ENCODE results near the gene KLF12.

KLF12 gene

GRCh38 chr13:74134777-74135325 lies 647 bp upstream of the KLF12 start:
- DNase-seq (ENCODE audit: low read depth) = no peak

DNA sequence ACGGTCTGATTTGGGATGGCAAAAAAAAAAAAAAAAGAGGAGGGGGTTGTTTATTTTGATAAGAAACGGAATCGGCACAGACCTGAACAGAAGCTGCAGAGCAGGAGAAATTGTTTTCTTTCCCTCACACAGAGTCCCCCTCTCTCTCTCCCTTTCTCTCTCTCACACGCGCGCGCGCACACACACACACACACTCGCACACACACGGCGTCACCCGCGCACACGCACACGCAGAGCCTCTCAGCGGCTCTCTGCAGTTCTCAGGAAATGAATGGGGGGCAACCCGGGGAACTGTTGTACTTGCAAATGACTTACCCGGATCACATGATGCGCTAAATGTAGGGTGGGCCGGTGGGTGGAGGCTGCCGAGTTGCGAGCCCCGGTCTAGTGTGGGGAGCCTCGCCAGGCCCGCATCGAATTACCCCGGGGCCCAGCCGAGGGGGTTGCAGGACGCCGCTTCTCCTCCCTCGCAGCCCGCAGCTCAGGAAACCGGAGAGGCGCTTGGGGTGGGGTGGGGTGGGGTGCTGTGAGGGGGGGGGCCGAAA lies 475 bp downstream of the KLF12 start:
- no peak for DNase-seq (ENCODE audit: low read depth)

GRCh38 chr13:74132776-74133656 lies 1.2 kb downstream of the KLF12 start:
- no peak for DNase-seq (ENCODE audit: low read depth)

DNA sequence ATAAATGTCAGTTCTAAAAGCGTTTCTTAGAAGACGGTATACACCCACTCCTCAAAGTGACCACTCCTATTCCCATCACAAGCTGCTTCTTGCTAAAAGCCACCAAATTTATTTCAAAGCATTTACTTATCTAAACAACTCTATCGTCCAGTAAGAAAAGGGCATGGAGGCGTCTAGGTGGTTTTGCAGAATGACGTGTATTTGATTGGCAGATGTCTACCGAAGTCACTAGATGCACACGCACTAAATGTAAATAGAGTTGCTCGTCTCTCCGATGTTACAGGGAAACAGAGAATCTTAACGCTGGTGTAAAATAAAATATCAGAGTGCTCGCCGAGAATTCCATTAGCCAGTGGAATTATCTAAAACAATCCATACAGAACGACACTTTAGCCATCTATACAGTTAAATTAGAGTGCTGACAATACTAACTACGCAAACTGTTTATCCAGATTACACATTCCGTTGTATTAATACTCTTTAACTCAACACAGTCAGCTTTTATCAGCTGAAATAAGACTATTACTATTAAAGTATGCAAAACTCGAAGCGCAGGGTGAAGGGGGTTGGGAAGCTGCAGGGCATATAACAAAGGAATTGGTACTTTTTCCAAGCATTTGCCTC lies 1.9 kb downstream of the KLF12 start:
- no peak for DNase-seq (ENCODE audit: low read depth)

DNA sequence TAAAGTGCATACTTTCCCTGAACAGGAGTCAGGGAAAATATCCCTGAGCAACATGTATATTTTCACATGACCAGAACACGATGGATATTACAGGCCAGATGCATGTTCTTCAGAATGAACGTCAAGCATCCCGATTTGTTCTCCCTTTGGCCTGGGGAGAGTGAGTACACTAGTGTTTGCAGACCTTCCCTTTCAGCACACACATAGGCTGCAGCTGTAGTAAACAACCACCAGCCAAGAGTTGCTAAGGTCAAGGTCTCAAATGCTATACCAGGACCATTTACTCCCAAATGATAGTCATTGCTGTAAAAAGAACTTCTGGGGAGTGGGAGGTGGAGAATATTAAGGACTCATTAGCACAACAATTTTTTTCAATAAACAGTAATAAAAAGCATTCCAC lies 3.0 kb downstream of the KLF12 start:
- DNase-seq (ENCODE audit: low read depth) = no peak

DNA sequence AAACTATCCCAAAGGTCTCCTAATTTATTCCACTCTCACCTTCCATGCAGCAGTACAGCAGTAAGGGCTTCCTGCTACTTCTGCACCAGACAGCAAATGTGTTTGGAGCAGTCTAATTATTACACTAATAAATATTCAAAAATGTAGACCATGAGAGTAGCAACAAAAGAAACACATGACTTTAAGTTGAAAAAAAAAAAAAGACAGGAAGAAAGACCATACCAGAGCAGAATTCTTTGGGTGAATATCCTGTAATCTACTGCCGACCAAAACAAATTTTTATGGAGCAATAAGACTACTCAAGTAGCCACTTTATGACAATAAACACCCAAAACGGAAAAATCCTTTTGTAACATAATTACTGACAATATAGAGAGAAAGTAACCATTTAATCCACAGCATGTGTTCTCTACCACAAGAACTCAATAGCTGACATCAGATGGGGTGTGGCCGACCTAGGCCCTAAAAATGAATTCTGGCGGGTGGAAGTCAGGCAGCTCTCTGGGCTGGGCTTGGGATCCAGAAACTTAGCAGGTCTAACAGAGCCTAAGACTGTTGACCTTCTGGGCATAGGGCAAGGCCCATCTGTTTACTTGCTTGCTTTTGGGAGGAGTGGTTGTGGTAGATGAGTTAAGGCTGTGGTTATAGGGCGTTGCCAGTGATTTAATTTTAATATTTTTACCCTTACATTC lies 4.6 kb downstream of the KLF12 start:
- DNase-seq (ENCODE audit: low read depth) = no peak

DNA sequence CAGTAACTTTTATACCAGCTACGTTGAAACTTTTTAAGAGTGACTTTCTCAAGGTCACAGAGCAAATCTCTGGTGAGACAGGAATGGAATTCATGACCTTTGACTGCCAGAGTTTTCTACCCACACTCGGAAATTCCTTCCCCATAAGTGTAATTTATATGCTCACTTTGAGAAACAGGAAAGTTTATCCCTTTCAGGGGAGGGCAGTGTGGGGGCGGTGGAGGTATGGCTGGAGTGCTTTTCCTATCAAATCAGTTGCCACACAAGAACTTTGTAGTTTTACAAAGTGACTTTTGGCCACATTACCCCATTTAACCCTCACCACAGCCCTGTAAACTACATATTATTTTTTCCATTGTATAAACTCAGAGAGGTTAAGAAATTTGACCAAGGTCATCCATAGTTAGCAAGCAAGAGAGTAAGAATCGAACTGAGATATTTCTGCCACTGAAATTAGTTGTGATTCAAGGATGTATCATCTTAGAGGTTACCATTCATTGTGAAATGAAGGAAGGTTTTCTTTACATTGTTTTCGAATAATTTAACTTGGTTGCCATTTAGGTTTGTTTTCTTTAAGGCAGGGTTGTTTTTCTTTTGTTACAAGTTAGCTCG lies 5.9 kb downstream of the KLF12 start:
- DNase-seq (ENCODE audit: low read depth) = no peak

- DNase-seq (ENCODE audit: low read depth) = no peak
Measured at GRCh38 chr13:74118328-74118727, 15.9 kb downstream of the KLF12 start.

- no peak for DNase-seq (ENCODE audit: low read depth)
Measured at GRCh38 chr13:74117207-74117705, 16.9 kb downstream of the KLF12 start.

DNA sequence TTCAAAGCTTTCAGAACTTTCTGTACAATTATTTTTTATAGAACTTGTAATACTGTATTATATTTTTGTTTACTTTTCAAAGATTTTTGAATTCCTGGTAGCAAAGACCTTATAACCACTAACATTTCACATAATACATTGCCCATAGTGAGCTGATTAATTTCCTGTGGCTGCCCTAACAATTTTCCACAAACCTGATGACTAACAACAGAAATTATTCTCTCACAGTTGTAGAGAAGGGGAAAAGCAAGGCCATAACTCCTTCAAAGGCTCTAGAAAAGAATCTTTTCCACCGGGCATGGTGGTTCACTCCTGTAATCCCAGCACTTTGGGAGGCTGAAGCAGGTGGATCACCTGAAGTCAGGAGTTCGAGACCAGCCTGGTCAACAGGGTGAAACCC lies 19.1 kb downstream of the KLF12 start:
- no peak for DNase-seq (ENCODE audit: low read depth)

GRCh38 chr13:74114641-74115040 lies 19.6 kb downstream of the KLF12 start:
- DNase-seq (ENCODE audit: low read depth) = no peak

GRCh38 chr13:74114202-74114601 lies 20.0 kb downstream of the KLF12 start:
- no peak for DNase-seq (ENCODE audit: low read depth)

DNA sequence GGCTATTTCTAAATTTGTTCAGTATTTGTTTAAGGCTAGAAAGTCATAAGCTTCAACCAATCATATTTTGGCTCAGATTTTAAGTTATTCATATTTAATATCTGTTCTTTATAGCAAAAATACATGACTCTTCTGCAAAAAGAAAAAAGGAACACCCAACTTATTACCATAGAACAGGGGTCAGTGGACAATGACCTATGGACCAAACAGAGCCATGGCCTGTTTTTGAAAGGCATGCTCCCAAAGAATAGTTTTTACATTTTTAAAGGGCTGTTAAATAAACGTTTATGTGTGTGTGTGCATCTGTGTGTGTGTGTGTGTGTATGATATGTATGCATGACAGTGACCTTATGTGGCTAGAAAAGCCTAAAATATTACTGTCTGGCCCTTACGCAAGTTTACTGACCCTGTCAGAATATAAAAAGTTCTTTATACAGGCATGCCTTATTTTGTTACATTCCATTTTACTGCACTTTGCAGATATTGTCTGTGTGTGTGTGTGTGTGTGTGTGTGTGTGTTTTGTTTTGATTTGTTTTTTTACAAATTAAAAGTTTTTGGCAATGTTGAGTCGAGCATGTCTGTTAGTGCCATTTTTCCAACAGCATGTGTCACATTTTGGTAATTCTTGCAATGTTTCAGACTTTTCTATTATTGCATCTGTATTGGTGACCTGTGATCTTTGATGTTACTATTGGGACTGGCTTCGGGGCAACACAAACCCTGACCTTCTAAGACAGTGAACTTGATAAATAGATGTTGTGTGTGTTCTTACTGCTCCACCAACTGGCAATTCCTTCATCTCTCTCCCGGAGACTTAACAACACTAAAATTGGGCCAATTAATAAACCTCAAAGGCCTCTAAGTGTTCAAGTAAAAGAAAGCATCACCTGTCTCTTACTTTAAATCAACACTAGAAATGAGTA lies 22.0 kb downstream of the KLF12 start:
- no peak for DNase-seq (ENCODE audit: low read depth)

- no peak for DNase-seq (ENCODE audit: low read depth)
Measured at GRCh38 chr13:74111399-74111798, 22.8 kb downstream of the KLF12 start.

DNA sequence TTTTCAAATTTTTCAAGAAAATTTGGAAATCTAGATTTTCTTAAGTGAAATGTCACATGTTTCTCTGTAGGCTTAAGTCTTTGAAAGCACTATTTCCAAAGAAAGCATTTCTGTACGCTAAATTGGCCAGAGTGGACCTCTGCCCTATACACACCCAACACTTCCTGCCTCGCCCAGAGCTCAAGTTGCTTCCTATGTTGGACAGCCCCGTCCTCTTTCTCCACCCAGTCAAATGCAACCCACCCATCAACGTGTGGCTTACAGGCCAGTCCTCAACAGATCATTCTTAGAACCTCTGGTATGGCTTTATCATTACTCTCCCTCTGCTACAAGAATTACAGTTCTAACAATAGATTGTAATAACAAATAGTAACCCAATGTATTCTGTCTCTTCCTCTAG lies 24.2 kb downstream of the KLF12 start:
- no peak for DNase-seq (ENCODE audit: low read depth)

DNA sequence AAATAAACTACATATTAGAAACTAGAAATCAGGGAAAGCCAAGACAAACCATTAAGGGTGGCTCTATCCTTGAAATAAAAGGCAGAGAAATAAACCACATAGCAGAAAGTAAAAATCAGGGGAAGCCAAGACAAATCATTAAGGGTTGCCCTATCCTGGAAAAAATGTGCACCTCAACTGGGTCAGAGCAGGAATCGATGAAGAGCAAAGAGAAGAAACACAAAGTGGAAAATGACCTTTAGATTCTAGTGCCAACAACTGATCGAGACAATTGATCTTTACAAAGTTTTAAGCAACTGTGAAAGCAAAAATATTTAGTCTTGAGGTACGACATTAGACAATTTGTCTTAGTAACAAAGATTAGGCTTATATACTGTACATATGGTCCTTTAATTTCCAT lies 26.6 kb downstream of the KLF12 start:
- DNase-seq (ENCODE audit: low read depth) = no peak

- no peak for DNase-seq (ENCODE audit: low read depth)
Measured at GRCh38 chr13:74105871-74106270, 28.3 kb downstream of the KLF12 start.

DNA sequence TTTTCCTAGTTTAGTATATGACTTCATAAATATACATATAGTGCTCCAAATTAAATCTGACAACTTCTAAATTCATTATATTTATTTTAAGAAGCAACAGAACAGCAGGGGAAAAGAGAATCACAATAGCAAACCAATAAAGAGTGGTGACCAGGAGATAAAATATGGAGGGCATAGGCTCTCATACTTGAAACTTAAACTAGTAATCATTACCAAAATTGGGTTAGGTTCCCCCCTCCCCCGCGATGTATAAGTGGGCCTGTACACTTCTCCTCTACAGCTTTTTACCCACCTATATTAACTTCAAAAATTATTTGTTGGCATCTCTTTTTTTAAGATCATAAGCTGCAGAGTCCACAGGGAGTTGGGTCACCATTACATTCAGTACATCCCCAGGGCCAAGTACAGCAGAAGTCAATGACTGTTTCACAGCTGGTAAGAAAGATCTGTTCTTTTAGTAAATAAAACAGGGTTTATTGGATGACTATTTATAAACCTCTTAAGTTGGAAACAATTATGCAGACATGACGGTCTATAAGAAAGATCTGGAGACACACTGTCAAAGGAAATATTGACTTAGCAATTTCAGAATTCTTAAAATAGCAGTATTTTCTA lies 29.4 kb downstream of the KLF12 start:
- DNase-seq (ENCODE audit: low read depth) = no peak

DNA sequence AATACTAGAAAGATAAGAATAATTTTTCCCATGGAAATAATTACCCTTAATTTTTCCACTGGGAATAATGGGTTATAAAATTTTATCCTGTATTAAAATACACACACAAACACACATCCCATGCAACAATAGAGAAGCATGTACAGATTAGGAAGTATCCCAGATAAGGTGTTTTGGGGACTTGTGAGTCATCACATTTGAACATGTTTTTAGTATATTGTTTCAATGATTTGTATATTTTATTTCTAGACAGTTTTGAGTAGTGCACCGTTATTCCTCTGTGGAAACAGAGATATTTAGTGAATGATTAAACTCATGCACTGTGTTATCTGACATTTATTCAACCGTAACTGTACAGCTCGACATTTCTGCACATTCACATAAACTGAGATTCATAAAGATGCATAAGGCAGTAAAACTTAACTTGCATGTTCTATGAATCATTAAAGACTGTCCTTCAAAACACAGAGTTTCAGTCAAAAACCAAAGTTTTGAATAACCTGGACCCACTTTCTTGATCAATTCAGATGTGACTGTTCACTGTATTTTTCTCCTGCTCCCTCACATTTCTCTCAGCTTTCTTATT lies 30.1 kb downstream of the KLF12 start:
- no peak for DNase-seq (ENCODE audit: low read depth)

GRCh38 chr13:74103196-74103595 lies 31.0 kb downstream of the KLF12 start:
- DNase-seq (ENCODE audit: low read depth) = no peak

Measured in HS-27A (cell line).